ENCODE data around the gene FOXC1. TPM values are rescaled to one million over a fixed set of nuclear protein-coding genes. Genes with fewer than 3 reads are reported as not detected.

FOXC1 gene
- total RNA-seq, 1 experiment from 2014 or later = 6.7 TPM

GRCh38 chr6:1607516-1608221, 2.0 kb upstream of the FOXC1 start:
- peaks cover 7% of the 10 kb centered on the region for H3K4me1 ChIP-seq (ENCODE audit: control insufficient read depth, insufficient read depth, low read length)
- H3K4me3 ChIP-seq (ENCODE audit: low read depth in 2 of 2, low read length in 2 of 2) = no peak overlapping the region
- peaks cover 3% of the 10 kb centered on the region; the same call in 1 of the 2 replicates for H3K27me3 ChIP-seq (ENCODE audit: control insufficient read depth, insufficient read depth, low read length)
- ATAC-seq (no peak), DNase-seq (ENCODE audit: low read depth, low spot score) (no peak)
- no TSS peak for BruUV-seq (replicated peaks)
- H3K36me3 ChIP-seq (ENCODE audit: control insufficient read depth, insufficient read depth, low read length) = no peaks in the 10 kb centered on the region
- CTCF ChIA-PET = interaction anchor here (0.6 kb wide), 1 partner anchor 586 kb away, joined by 3 read pairs; no protein-coding TSS in a partner anchor
- in situ Hi-C loops (cut with HindIII; ENCODE audit: low pct_unique_long_range_greater_than_20kb, low sequenced_read_pairs) = no loop called here
- POLR2A ChIA-PET = no interaction called here
- TF ChIP-seq POLR2AphosphoS5 (IDR thresholded peaks at IDR 0.05; ENCODE audit: low read depth, low read length) (no peak), CTCF (IDR thresholded peaks at IDR 0.05) (no peak), REST (IDR thresholded peaks at IDR 0.05; ENCODE audit: insufficient read depth in 1 of 2, low read depth in 2 of 2, low read length in 1 of 2) (no peak), SIN3A (IDR thresholded peaks at IDR 0.05; ENCODE audit: borderline replicate concordance, insufficient read depth, low read depth, low read length) (no peak), TCF7L2 (IDR thresholded peaks at IDR 0.05; ENCODE audit: low read depth, low read length) (no peak)
- intact Hi-C loops (cut with micrococcal nuclease; ENCODE audit: unreplicated experiment) = no loop called here
- no peaks in the 10 kb centered on the region for H3K9me3 ChIP-seq (ENCODE audit: control insufficient read depth, insufficient read depth, low read depth, low read length)
- H3K27ac ChIP-seq (ENCODE audit: low read length) = no peak overlapping the region

- CTCF ChIA-PET = interaction anchor here (0.6 kb wide), 1 partner anchor 585 kb away, joined by 3 read pairs; no protein-coding TSS in a partner anchor
- no peak for TF ChIP-seq CTCF (IDR thresholded peaks at IDR 0.05)
- TF ChIP-seq TCF7L2 (IDR thresholded peaks at IDR 0.05; ENCODE audit: low read depth, low read length) = no peak
- TF ChIP-seq POLR2AphosphoS5 (IDR thresholded peaks at IDR 0.05; ENCODE audit: low read depth, low read length) = no peak
- TF ChIP-seq SIN3A (IDR thresholded peaks at IDR 0.05; ENCODE audit: borderline replicate concordance, insufficient read depth, low read depth, low read length) = no peak
- no peak for TF ChIP-seq REST (IDR thresholded peaks at IDR 0.05; ENCODE audit: insufficient read depth in 1 of 2, low read depth in 2 of 2, low read length in 1 of 2)
- H3K9me3 ChIP-seq (ENCODE audit: control insufficient read depth, insufficient read depth, low read depth, low read length) = no peaks in the 10 kb centered on the region
- POLR2A ChIA-PET = interaction anchor here (0.6 kb wide), 1 partner anchor 585 kb away, joined by 5 read pairs; no protein-coding TSS in a partner anchor
- ATAC-seq (no peak), DNase-seq (ENCODE audit: low read depth, low spot score) (no peak)
- no TSS peak for BruUV-seq (replicated peaks)
- H3K27ac ChIP-seq (ENCODE audit: low read length) = no peak overlapping the region
- no peaks in the 10 kb centered on the region for H3K36me3 ChIP-seq (ENCODE audit: control insufficient read depth, insufficient read depth, low read length)
- H3K4me3 ChIP-seq (ENCODE audit: low read depth in 2 of 2, low read length in 2 of 2) = peak overlapping the region; percentile 62 to 69
- in situ Hi-C loops (cut with HindIII; ENCODE audit: low pct_unique_long_range_greater_than_20kb, low sequenced_read_pairs) (no loop called here), intact Hi-C loops (cut with micrococcal nuclease; ENCODE audit: unreplicated experiment) (no loop called here)
- peaks cover 14% of the 10 kb centered on the region for H3K4me1 ChIP-seq (ENCODE audit: control insufficient read depth, insufficient read depth, low read length)
- peaks cover 3% of the 10 kb centered on the region; the same call in 1 of the 2 replicates for H3K27me3 ChIP-seq (ENCODE audit: control insufficient read depth, insufficient read depth, low read length)
Measured at GRCh38 chr6:1608222-1609040, 1.3 kb upstream of the FOXC1 start.

All from Panc1 (cell line).